CD8-positive, alpha-beta memory T cell (primary cell): ENCODE results near the gene C6orf132. TPM values are rescaled to one million over a fixed set of nuclear protein-coding genes. Genes with fewer than 3 reads are reported as not detected.

Source experiments
- CTCF ChIA-PET: fragments of 350-600 bp; sonication (Branson Sonifier 250); formaldehyde crosslinking; loops from one replicate; lab custom pipeline; 2021; ENCODE audit warnings: antibody characterized with exemption; lab: Charles Lee
- POLR2A ChIA-PET: fragments of 350-600 bp; sonication (Branson Sonifier 250); formaldehyde crosslinking; loops from one replicate; lab custom pipeline; 2021; ENCODE audit warnings: antibody characterized with exemption; lab: Charles Lee
- DNase-seq, 5 donors: peaks; one replicate each; pipeline versions ENCODE4 v3.0.0 to v3.0.0-alpha.2; 2020 to 2022; ENCODE audit warnings: mixed read lengths in 1 of 5
- H3K27ac ChIP-seq: one replicate; pipeline ENCODE4 v1.7.0; 2013; ENCODE audit warnings: low read depth, mild to moderate bottlenecking, low read length, moderate library complexity
- H3K27me3 ChIP-seq: 2 replicates; pipeline ENCODE4 v1.7.0; 2013; ENCODE audit warnings: low read length, mild to moderate bottlenecking; ENCODE audit not compliant: insufficient read depth, poor library complexity, severe bottlenecking
- H3K36me3 ChIP-seq: 2 replicates; pipeline ENCODE4 v1.7.0; 2013; ENCODE audit warnings: mild to moderate bottlenecking, low read length, moderate library complexity; ENCODE audit not compliant: insufficient read depth
- H3K4me1 ChIP-seq: 2 replicates; pipeline ENCODE4 v1.7.0; 2013; ENCODE audit warnings: mild to moderate bottlenecking, low read length, moderate library complexity; ENCODE audit not compliant: insufficient read depth
- H3K4me3 ChIP-seq: 2 replicates; pipeline ENCODE4 v1.7.0; 2013; ENCODE audit warnings: mild to moderate bottlenecking, low read length
- H3K9me3 ChIP-seq: 2 replicates; pipeline ENCODE4 v1.7.0; 2013; ENCODE audit warnings: mild to moderate bottlenecking, low read length
- H3K27ac Mint-ChIP-seq, 8 donors: one replicate each; pipeline ENCODE4 v1.8.0; 2020 to 2021; ENCODE audit warnings: mixed read lengths in 8 of 8, mild to moderate bottlenecking in 6 of 8, inconsistent platforms in 3 of 8, moderate library complexity in 3 of 8
- H3K27me3 Mint-ChIP-seq, 2 donors: one replicate each; pipeline ENCODE4 v1.8.0; 2020 to 2021; ENCODE audit warnings: mixed read lengths in 2 of 2, mild to moderate bottlenecking in 1 of 2, moderate library complexity in 1 of 2
- H3K36me3 Mint-ChIP-seq, 3 donors: one replicate each; pipeline ENCODE4 v1.8.0; 2020 to 2021; ENCODE audit warnings: mixed read lengths in 3 of 3, inconsistent platforms in 1 of 3, mild to moderate bottlenecking in 1 of 3
- H3K4me1 Mint-ChIP-seq, 3 donors: one replicate each; pipeline ENCODE4 v1.8.0; 2020 to 2021; ENCODE audit warnings: mixed read lengths in 3 of 3, inconsistent platforms in 1 of 3, mild to moderate bottlenecking in 1 of 3
- H3K4me3 Mint-ChIP-seq, 7 donors: one replicate each; pipeline ENCODE4 v1.8.0; 2020 to 2021; ENCODE audit warnings: mixed read lengths in 7 of 7, mild to moderate bottlenecking in 6 of 7, moderate library complexity in 4 of 7, inconsistent platforms in 2 of 7
- H3K9me3 Mint-ChIP-seq, 5 donors: one replicate each; pipeline ENCODE4 v1.8.0; 2020 to 2022; ENCODE audit warnings: mixed read lengths in 5 of 5, mild to moderate bottlenecking in 3 of 5, moderate library complexity in 2 of 5, inconsistent platforms in 1 of 5
- polyA plus RNA-seq: library from polyadenylated mRNA; unstranded; fragments of 300-500 nt; fragmentation: Illumina TruSeq; gene quantifications from one replicate; pipeline ENCODE4 v1.2.3, GENCODE V29; 2021
- total RNA-seq, 2 experiments: library from RNA; stranded (reverse); gene quantifications; one replicate each; pipeline ENCODE4 v1.2.3, GENCODE V29; 2021

Gene C6orf132
- total and polyA plus RNA-seq, 3 experiments from 2014 or later: 0.15 to 0.16 TPM; not detected in 1

DNA sequence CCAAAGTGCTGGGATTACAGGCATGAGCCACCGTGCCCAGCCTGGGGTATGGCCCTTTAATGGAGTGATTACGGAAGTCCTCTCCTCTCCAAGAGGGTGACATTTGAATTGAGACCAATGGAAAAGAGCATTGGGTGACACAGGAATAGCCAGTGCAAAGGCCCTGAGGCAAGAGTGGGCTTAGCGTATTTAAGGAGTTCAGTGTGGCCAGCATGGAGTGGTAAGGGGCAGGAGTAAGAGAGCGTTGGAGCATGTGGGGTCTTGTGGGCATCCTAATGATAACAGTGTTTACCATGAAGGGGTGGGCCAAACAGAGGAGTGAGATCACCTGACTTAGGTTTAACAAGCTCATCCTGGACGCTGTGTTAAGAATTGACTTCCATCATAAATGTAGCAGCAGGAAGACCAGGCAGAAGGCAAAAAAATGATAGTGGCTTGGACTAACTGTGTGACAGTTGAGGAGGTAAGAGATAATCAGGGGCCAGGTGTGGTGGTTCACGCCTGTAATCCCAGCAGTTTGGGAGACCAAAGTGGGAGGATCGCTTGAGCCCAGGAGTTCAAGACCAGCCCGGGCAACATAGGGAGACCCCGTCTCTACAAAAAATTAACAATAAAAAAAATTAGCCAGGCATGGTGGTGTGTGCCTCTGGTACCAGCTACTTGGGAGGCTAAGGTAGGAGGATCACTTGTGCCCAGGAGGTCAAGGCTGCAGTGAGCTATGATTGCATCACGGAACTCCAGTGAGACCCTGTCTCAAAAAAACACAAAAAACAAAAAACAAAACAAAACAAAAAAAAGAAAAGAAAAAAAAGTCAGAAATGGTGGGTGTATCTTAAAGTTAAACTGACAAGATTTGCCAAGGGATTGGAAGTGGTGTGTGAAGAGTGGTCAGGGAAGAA, 51.4 kb downstream of the C6orf132 start:
- CTCF ChIA-PET: interaction anchor here (0.7 to 5.6 kb wide), 3 partner anchors 9 to 13 kb away, joined by 3 to 29 read pairs (median 3); no protein-coding TSS in a partner anchor
- Mint-ChIP-seq H3K4me3 (no peak overlapping the region), H3K27me3 (no peaks in the 10 kb centered on the region), H3K4me1 (no peaks in the 10 kb centered on the region), H3K36me3 (peaks cover 0 to 3% (median 2%) of the 10 kb centered on the region in 3 donors), H3K27ac (peak overlapping the region in 1 of 8 donors; percentile 17), H3K9me3 (no peaks in the 10 kb centered on the region)
- Histone ChIP-seq H3K9me3 (no peaks in the 10 kb centered on the region), H3K27ac (no peak overlapping the region), H3K4me3 (no peak overlapping the region), H3K27me3 (no peaks in the 10 kb centered on the region), H3K36me3 (no peaks in the 10 kb centered on the region), H3K4me1 (no peaks in the 10 kb centered on the region)
- no peak for DNase-seq
- POLR2A ChIA-PET: no interaction called here

DNA sequence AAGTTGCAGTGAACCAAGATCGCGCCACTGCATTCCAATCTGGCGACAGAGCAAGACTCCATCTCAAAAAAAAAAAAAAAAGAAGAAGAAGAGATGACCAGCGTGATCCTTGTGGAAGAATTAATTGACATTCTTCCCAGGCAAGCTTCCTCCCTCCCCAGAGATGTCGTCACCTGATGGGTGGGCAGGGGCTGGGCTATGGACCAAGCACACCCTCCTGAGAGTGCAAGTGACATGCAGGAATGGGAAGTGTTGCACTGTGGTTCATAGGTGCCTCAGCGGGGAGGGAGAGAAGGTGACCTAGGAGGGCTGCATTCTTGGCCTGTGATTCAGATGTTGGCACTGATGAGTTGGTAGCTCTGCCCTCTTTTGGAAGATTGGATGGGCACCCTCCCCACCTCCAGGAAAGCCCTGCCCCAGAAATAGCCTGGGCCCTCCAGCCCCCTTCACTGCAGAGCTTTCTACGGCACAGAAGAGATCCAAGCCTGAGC, 54.3 kb downstream of the C6orf132 start:
- Histone ChIP-seq H3K9me3 (no peaks in the 10 kb centered on the region), H3K27me3 (no peaks in the 10 kb centered on the region), H3K36me3 (peaks cover 3% of the 10 kb centered on the region), H3K27ac (no peak overlapping the region), H3K4me1 (no peaks in the 10 kb centered on the region), H3K4me3 (no peak overlapping the region)
- Mint-ChIP-seq H3K4me1 (peaks cover 0 to 3% (median 0%) of the 10 kb centered on the region in 3 donors), H3K4me3 (no peak overlapping the region), H3K36me3 (peaks cover 0 to 13% (median 5%) of the 10 kb centered on the region in 3 donors), H3K27me3 (no peaks in the 10 kb centered on the region), H3K27ac (peak overlapping the region in 1 of 8 donors; percentile 42), H3K9me3 (no peaks in the 10 kb centered on the region)
- POLR2A ChIA-PET: no interaction called here
- CTCF ChIA-PET: interaction anchor here (1.3 to 5.6 kb wide), 3 partner anchors 11 to 33 kb away, joined by 3 to 29 read pairs (median 3); no protein-coding TSS in a partner anchor
- no peak for DNase-seq

DNA sequence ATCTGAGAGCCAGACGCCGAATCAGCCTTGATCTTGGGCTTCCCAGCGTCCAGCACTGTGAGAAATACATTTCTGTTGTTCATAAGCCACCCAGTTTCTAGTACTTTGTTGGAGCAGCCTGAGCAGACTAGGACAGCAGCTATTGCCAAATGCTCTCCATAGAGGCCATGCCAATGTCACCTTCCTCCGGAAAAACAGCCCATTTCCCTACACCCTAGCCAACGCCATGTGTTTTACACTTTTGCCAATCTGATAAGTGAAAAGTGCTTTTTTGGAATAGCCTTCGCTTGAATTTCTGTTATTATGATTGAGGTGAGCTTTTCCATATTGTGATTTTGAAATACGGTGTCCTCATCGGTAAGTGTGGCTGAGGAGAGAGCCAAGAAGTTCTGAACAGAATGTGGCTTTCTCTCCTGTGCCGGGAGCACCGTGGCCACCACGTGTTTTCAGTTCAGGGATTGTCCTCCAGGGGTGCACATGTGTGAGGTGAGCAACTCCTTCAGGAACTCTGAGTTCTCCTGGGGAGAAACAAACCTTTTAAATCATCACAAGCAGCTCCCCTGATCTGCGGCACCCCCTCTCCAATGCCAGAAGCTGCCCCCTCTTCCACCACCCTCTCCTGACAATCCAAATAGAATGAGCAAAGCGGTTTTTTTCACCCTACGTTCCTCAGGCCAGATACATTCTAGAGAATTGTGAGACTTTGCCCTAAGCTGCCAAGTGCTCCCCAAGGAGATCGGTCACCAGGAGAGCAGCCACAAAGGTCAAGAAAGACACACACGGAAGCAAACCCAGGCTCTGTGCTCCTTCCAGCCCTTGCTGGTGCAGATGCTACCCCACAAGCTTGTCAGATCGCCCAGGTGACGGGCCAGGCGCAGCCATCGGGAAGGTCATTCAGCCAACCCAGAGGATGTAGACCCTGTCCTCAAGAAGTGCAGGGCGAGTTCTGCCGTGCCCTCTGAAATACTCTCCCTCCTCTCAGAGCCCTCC, 56.1 kb downstream of the C6orf132 start:
- no peak overlapping the region for H3K4me3 Mint-ChIP-seq
- no peak for DNase-seq
- Histone ChIP-seq H3K4me3 (no peak overlapping the region), H3K9me3 (no peaks in the 10 kb centered on the region), H3K36me3 (peaks cover 3% of the 10 kb centered on the region), H3K4me1 (no peaks in the 10 kb centered on the region), H3K27me3 (no peaks in the 10 kb centered on the region), H3K27ac (no peak overlapping the region)
- H3K4me1 Mint-ChIP-seq: peaks cover 0 to 3% (median 0%) of the 10 kb centered on the region in 3 donors
- H3K9me3 Mint-ChIP-seq: no peaks in the 10 kb centered on the region
- H3K27ac Mint-ChIP-seq: peak overlapping the region in 2 of 8 donors; percentile 76 to 81
- POLR2A ChIA-PET: no interaction called here
- CTCF ChIA-PET: interaction anchor here (5.6 kb wide), 1 partner anchor 18 kb away, joined by 29 read pairs; no protein-coding TSS in a partner anchor
- peaks cover 0 to 24% (median 8%) of the 10 kb centered on the region in 3 donors for H3K36me3 Mint-ChIP-seq
- H3K27me3 Mint-ChIP-seq: no peaks in the 10 kb centered on the region

DNA sequence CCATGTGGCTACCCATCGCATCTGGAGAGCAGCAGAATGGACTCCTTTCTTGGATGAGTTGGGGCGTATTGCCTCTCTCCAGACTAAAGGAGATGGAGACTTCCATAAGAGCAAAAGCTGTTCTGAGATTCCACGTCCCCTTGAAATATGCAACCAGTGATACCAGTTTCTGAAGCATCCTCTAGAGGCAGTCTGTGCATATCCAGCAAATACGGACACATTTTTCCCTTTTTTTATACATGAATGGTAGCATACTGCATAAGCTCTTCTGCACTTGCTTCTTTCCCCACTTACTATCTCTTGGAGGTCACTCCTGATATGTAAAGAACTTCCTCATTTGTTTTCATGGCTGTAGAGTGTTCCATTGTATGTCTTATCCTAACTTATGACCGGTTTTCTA, 57.5 kb downstream of the C6orf132 start:
- DNase-seq: no peak
- ChIA-PET CTCF (interaction anchor here (0.9 kb wide), 1 partner anchor 463 kb away, joined by 4 read pairs; no protein-coding TSS in a partner anchor), POLR2A (no interaction called here)
- Histone ChIP-seq H3K4me3 (no peak overlapping the region), H3K27ac (no peak overlapping the region), H3K36me3 (peaks cover 3% of the 10 kb centered on the region), H3K27me3 (no peaks in the 10 kb centered on the region), H3K9me3 (no peaks in the 10 kb centered on the region), H3K4me1 (no peaks in the 10 kb centered on the region)
- Mint-ChIP-seq H3K36me3 (peaks cover 0 to 29% (median 12%) of the 10 kb centered on the region in 3 donors), H3K9me3 (no peaks in the 10 kb centered on the region), H3K27ac (peak overlapping the region in 1 of 8 donors; percentile 21), H3K27me3 (no peaks in the 10 kb centered on the region), H3K4me1 (peaks cover 0 to 3% (median 0%) of the 10 kb centered on the region in 3 donors), H3K4me3 (no peak overlapping the region)

DNA sequence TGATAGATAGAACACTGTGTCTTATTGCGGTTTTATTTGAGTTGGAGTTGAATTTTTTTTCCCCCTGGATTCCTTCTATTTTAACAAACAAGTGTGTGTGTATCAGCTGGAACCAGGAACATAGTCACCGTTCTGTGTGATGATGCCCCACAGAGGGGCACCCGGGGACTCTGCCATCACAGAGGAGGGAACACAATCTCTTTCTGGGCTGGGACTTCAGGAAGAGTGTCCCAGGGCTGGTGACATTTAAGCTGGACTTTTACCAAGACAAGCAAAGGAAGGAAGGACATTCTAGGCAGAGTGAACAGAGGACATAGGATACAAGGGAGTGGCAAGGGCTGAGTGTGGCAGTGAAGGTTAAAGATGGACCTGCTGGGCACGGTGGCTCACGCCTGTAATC, 58.9 kb downstream of the C6orf132 start:
- Mint-ChIP-seq H3K4me1 (peaks cover 0 to 3% (median 0%) of the 10 kb centered on the region in 3 donors), H3K27ac (peak overlapping the region in 1 of 8 donors; percentile 78), H3K9me3 (no peaks in the 10 kb centered on the region), H3K36me3 (peaks cover 0 to 42% (median 14%) of the 10 kb centered on the region in 3 donors), H3K4me3 (no peak overlapping the region), H3K27me3 (no peaks in the 10 kb centered on the region)
- H3K4me1 ChIP-seq: no peaks in the 10 kb centered on the region
- no peaks in the 10 kb centered on the region for H3K27me3 ChIP-seq
- H3K4me3 ChIP-seq: no peak overlapping the region
- POLR2A ChIA-PET: no interaction called here
- peaks cover 3% of the 10 kb centered on the region for H3K36me3 ChIP-seq
- no peak overlapping the region for H3K27ac ChIP-seq
- DNase-seq: no peak
- CTCF ChIA-PET: interaction anchor here (3.7 kb wide), 1 partner anchor 21 kb away, joined by 15 read pairs; no protein-coding TSS in a partner anchor
- no peaks in the 10 kb centered on the region for H3K9me3 ChIP-seq

DNA sequence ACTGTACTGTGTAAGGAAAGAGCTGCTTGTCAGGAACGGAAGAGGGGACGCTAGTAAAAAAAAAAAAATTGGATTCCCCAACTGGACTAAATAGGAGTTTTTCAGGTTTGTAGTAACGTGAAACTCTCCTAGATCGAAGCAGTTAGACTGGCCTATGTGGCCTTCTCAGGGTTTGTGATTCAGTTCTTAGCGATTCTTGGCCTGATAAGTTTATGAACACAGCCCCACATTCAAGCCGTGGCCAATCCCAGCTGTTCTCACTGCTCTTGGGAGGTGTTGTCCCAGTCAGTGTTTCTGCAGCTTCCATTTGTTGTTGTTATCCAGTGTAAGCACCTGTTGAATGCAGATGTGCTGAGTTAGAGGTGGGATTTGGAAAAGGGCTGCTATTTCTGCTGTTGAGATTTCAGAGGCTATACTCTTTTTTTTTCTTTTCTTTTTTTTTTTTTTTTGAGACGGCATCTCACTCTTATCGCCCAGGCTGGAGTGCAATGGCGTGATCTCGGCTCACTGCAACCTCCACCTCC, 62.4 kb downstream of the C6orf132 start:
- Histone ChIP-seq H3K9me3 (no peaks in the 10 kb centered on the region), H3K36me3 (peaks cover 18% of the 10 kb centered on the region)
- POLR2A ChIA-PET: no interaction called here

DNA sequence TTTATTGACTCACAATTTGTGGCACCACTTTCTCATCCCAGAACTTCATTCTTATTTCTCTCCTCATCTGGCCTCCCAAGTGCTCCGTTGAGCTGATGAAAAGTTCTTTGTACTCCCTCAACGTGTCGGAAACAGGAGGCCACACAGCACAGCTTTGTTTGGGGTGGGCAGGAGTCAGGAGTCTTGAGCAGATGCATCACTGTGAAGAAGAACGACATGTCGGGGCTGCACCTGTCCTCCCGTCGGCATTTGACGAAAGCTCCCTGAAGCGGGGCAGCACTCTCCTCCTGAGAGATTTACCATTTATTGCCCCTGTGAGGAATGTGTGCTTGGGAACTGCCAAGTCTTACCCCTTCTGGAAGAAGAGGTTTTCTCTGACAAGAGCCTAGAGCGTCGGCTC, 64.0 kb downstream of the C6orf132 start:
- Mint-ChIP-seq H3K27ac (peak overlapping the region in 1 of 8 donors; percentile 56), H3K4me3 (no peak overlapping the region), H3K36me3 (peaks cover 7 to 76% (median 18%) of the 10 kb centered on the region in 3 donors), H3K9me3 (no peaks in the 10 kb centered on the region), H3K27me3 (no peaks in the 10 kb centered on the region), H3K4me1 (peaks cover 0 to 4% (median under 1%) of the 10 kb centered on the region in 3 donors)
- Histone ChIP-seq H3K27me3 (no peaks in the 10 kb centered on the region), H3K4me1 (no peaks in the 10 kb centered on the region), H3K36me3 (peaks cover 18% of the 10 kb centered on the region), H3K9me3 (no peaks in the 10 kb centered on the region), H3K27ac (no peak overlapping the region), H3K4me3 (no peak overlapping the region)
- ChIA-PET POLR2A (no interaction called here), CTCF (interaction anchor here (1.5 to 2.8 kb wide), 2 partner anchors 25 to 469 kb away, joined by 4 to 7 read pairs; no protein-coding TSS in a partner anchor)
- no peak for DNase-seq

More for the DNA sequence above, 62.4 kb downstream of the C6orf132 start:
- Histone ChIP-seq H3K4me1 (no peaks in the 10 kb centered on the region), H3K27me3 (no peaks in the 10 kb centered on the region), H3K4me3 (no peak overlapping the region), H3K27ac (no peak overlapping the region)
- Mint-ChIP-seq H3K4me3 (no peak overlapping the region), H3K27ac (no peak overlapping the region), H3K27me3 (no peaks in the 10 kb centered on the region), H3K9me3 (no peaks in the 10 kb centered on the region), H3K36me3 (peaks cover 0 to 64% (median 13%) of the 10 kb centered on the region in 3 donors), H3K4me1 (peaks cover 0 to 3% (median under 1%) of the 10 kb centered on the region in 3 donors)
- no peak for DNase-seq
- CTCF ChIA-PET: interaction anchor here (2.8 to 3.7 kb wide), 2 partner anchors 25 to 468 kb away, joined by 7 to 15 read pairs; no protein-coding TSS in a partner anchor
